Adipocyte (in vitro differentiated cells): ENCODE results near the gene GLYAT.
A peak's percentile ranks its signal among the peaks of the same experiment; 100 is the strongest.

Experiments used
- DNase-seq: peaks from one replicate; pipeline ENCODE4 v3.0.0-alpha.2; 2015; ENCODE audit warnings: low read depth
- H3K27me3 ChIP-seq: replicated peaks from 2 replicates; pipeline ENCODE4 v1.7.0; 2013; ENCODE audit warnings: mild to moderate bottlenecking, low read length, moderate library complexity; ENCODE audit not compliant: control insufficient read depth, insufficient read depth
- H3K36me3 ChIP-seq: 2 replicates; pipeline ENCODE4 v1.7.0; 2013; ENCODE audit warnings: low read length, mild to moderate bottlenecking, moderate library complexity; ENCODE audit not compliant: control insufficient read depth, insufficient read depth, severe bottlenecking
- H3K4me1 ChIP-seq: 2 replicates; pipeline ENCODE4 v1.7.0; 2013; ENCODE audit warnings: mild to moderate bottlenecking, low read length, moderate library complexity; ENCODE audit not compliant: control insufficient read depth, insufficient read depth
- H3K4me3 ChIP-seq: 2 replicates; pipeline ENCODE4 v1.7.0; 2013; ENCODE audit warnings: mild to moderate bottlenecking, low read length, moderate library complexity
- H3K9ac ChIP-seq: 2 replicates; pipeline ENCODE4 v1.7.0; 2013; ENCODE audit warnings: mild to moderate bottlenecking, low read length, moderate library complexity
- H3K9me3 ChIP-seq: 2 replicates; pipeline ENCODE4 v1.7.0; 2013; ENCODE audit warnings: mild to moderate bottlenecking, low read length, moderate library complexity; ENCODE audit not compliant: control insufficient read depth

Gene GLYAT

DNA sequence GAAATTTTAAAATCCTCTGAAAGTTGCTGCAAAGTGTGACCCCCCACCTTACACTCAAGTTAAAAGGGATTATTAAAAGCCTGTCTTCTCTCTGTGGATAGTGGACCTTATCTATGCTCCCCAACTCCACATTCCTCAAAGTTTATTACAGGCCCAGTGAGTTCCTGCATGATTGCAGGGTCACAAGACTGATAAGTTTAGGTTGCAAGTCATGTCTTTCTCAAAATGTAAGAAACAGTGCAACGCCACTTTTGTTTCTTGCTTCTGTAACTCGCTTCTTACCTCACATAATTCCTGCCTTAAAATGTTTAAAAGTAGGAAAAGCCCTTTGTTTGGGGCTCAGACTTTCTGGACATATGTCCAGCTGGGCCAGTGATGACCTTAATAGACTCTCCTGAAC lies 38.4 kb upstream of the GLYAT start:
- H3K36me3 ChIP-seq: no peaks in the 10 kb centered on the region
- H3K4me3 ChIP-seq: no peak overlapping the region
- no peak for DNase-seq
- no peaks in the 10 kb centered on the region for H3K9me3 ChIP-seq
- H3K9ac ChIP-seq: no peak overlapping the region
- peaks cover 19% of the 10 kb centered on the region for H3K4me1 ChIP-seq
- H3K27me3 ChIP-seq: no peaks in the 10 kb centered on the region

DNA sequence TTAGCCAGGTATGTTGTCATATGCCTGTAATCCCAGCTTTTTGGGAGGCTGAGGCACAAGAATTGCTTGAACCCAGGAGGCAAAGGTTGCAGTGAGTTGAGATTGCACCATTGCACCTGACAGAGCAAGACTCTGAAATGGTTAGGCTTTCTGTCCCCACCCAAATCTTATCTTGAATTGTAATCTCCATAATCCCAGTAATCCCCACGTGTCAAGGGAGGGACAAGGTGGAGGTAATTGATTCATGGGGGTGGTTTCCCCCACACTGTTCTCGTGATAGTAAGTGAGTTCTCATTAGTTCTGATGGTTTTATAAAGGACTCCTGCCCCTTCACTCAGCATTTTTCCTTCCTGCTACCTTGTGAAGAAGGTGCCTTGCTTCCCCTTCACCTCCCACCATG lies 37.6 kb upstream of the GLYAT start:
- no peaks in the 10 kb centered on the region for H3K27me3 ChIP-seq
- peaks cover 25% of the 10 kb centered on the region for H3K4me1 ChIP-seq
- no peak for DNase-seq
- H3K4me3 ChIP-seq: no peak overlapping the region
- no peak overlapping the region for H3K9ac ChIP-seq
- no peaks in the 10 kb centered on the region for H3K9me3 ChIP-seq
- no peaks in the 10 kb centered on the region for H3K36me3 ChIP-seq

DNA sequence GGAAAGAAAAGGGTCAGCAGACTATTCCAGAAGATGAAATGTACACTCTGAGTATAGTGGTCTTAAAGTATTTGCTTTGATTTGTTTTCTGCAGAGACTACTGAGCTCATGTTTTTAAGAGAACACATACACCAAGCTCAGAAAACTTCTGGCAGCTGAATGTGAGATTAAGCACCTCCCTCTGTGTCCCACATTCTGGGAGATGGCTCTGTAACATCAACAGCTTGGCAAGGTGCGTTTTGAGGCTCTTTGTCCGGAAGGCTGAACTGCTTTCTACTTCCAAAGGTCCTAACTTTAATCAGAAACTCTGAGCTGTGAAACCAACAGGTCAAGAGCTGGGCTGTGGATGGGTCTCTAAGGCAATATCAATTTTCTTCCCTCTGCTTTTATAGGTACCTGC lies 36.4 kb upstream of the GLYAT start:
- Histone ChIP-seq H3K4me1 (peaks cover 29% of the 10 kb centered on the region), H3K9me3 (no peaks in the 10 kb centered on the region), H3K27me3 (no peaks in the 10 kb centered on the region), H3K36me3 (no peaks in the 10 kb centered on the region), H3K9ac (no peak overlapping the region), H3K4me3 (no peak overlapping the region)
- no peak for DNase-seq

- Histone ChIP-seq H3K9me3 (no peaks in the 10 kb centered on the region), H3K4me1 (peaks cover 20% of the 10 kb centered on the region), H3K9ac (peak overlapping the region; percentile 60), H3K4me3 (no peak overlapping the region), H3K36me3 (no peaks in the 10 kb centered on the region), H3K27me3 (no peaks in the 10 kb centered on the region)
- no peak for DNase-seq
Measured at GRCh38 chr11:58765078-58765477, 33.3 kb upstream of the GLYAT start.

DNA sequence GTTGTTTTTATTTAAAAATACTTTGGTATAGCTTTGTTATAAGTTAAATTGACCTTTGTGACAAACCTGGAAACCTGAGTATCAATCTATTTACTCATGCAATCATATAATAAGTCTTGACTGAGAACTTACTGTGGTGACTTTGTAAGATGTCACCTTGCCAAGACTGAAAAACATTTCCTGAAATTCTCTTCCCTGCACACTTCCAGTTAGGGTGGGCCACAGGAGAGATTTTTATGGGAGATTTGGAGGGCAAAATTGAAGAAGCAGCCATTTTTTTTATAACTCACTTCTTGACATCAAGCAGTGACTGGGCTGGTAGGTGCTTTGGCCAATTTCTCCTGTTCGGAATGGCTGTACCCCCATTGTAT lies 31.4 kb upstream of the GLYAT start:
- Histone ChIP-seq H3K4me1 (peaks cover 17% of the 10 kb centered on the region), H3K27me3 (no peaks in the 10 kb centered on the region), H3K4me3 (no peak overlapping the region), H3K9me3 (no peaks in the 10 kb centered on the region), H3K36me3 (no peaks in the 10 kb centered on the region), H3K9ac (no peak overlapping the region)
- DNase-seq: no peak

DNA sequence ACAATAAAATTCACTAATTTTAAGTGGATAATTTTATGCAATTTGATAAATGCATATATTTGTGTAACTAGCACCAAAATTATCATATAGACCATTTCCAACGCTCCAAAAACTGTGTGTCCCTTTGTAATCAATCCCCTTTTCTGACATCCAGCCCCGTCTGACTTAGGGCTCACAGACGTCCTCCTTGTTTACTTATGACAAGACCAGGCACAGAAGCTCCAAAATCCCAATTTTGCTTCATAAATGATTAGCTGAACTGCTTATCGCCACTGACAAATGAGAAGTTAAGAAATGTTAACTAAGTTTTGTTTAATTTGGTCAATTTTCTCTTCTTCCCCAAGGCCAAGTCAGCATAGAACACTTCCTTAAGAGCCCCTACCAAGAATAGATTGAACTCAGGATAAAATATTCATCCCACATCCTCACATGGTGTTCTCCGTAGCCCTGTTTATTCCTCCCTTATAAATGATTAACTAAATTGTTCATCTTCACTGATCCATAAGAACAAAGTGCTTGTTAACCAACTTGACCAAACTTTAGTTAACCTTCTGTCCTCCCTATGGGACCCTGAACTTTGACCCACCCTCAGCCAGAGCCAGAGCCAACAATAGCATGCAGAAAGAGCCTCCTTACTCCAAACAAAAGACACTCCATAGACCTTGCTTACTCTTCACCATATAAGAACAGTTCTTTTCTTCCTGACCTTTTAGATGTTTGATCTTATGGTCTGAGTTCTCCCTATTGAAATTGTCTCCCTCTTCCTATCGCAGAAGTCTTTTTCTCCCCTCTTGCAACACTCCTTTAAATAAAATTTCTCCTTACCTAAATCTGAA lies 30.8 kb upstream of the GLYAT start:
- Histone ChIP-seq H3K36me3 (no peaks in the 10 kb centered on the region), H3K4me3 (no peak overlapping the region), H3K27me3 (no peaks in the 10 kb centered on the region), H3K9me3 (no peaks in the 10 kb centered on the region), H3K9ac (no peak overlapping the region), H3K4me1 (peaks cover 17% of the 10 kb centered on the region)
- no peak for DNase-seq

DNA sequence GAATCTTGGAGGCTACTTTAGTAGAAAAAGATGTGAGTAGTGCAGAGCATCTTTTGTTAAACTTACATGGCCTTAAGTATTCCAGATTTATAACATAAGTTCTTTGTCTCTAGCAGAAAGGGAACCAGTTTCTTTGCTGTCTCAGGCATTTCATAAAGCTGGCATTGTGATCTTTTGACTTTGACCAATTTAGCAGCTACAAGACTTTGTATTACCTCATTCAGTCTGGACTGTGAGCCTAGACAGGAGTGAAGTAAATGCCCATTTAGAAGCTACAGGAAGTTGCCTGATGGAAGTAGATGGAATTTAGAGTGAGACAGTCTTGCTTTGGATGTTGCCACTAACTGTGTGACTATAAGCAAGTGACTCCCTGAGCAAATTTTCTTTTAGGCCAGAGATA lies 25.7 kb upstream of the GLYAT start:
- Histone ChIP-seq H3K27me3 (no peaks in the 10 kb centered on the region), H3K9ac (no peak overlapping the region), H3K4me1 (no peaks in the 10 kb centered on the region), H3K4me3 (no peak overlapping the region), H3K36me3 (no peaks in the 10 kb centered on the region), H3K9me3 (no peaks in the 10 kb centered on the region)
- no peak for DNase-seq

GRCh38 chr11:58745705-58746364 lies 14.1 kb upstream of the GLYAT start:
- Histone ChIP-seq H3K27me3 (no peaks in the 10 kb centered on the region), H3K4me1 (no peaks in the 10 kb centered on the region), H3K9me3 (peaks cover 17% of the 10 kb centered on the region), H3K9ac (no peak overlapping the region), H3K4me3 (no peak overlapping the region), H3K36me3 (no peaks in the 10 kb centered on the region)
- no peak for DNase-seq

- Histone ChIP-seq H3K9me3 (peaks cover 18% of the 10 kb centered on the region), H3K4me1 (no peaks in the 10 kb centered on the region), H3K27me3 (no peaks in the 10 kb centered on the region), H3K9ac (no peak overlapping the region), H3K4me3 (no peak overlapping the region), H3K36me3 (no peaks in the 10 kb centered on the region)
- DNase-seq: no peak
Measured at GRCh38 chr11:58744988-58745704, 13.4 kb upstream of the GLYAT start.

DNA sequence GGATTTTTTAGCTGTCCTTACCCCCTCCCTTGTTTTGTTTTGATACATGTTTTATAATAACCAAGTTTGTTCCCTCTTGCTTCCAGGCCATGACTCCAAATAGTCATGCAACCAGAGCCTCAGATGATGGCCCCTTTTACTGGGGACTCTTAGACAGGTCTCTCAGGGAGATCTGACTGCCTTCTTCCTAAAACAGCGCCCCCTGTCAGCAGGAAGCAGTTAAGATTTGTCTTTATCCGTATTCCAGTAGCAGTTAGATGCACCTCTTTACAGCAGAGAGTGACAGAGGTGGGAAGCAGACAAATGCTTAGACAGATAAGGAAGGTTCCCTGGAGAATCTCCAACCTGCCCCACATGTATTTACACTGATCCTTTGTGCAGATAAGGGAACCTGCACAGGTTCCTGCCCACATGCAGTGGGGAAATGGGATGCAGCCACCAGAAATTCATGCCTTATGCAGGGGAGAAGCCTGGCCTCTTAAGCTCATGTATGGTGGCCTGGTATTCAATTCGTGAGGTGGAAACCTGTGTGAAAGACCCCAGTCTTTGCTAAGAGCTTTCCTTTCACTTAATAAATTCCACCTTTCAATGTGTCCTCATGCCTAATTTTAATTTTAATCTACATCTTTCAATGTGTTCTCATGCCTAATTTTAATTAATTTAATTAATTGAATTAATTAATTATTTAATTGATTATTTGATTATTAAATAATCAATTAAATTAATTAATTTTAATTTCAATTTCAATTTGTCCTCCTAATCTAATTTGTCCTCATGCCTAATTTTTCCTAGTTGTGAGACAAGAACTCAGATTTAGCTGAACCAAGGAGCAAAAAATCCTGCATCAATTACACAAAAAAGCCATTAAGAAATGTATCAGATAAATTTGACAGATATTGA lies 11.5 kb upstream of the GLYAT start:
- H3K4me3 ChIP-seq: no peak overlapping the region
- no peaks in the 10 kb centered on the region for H3K4me1 ChIP-seq
- no peak for DNase-seq
- H3K9ac ChIP-seq: no peak overlapping the region
- H3K27me3 ChIP-seq: no peaks in the 10 kb centered on the region
- peaks cover 22% of the 10 kb centered on the region for H3K9me3 ChIP-seq
- H3K36me3 ChIP-seq: no peaks in the 10 kb centered on the region

GRCh38 chr11:58742140-58742539 lies 10.4 kb upstream of the GLYAT start:
- no peak overlapping the region for H3K4me3 ChIP-seq
- H3K9ac ChIP-seq: no peak overlapping the region
- H3K9me3 ChIP-seq: peaks cover 22% of the 10 kb centered on the region
- H3K27me3 ChIP-seq: no peaks in the 10 kb centered on the region
- H3K4me1 ChIP-seq: no peaks in the 10 kb centered on the region
- no peak for DNase-seq
- no peaks in the 10 kb centered on the region for H3K36me3 ChIP-seq
